Stimulated activated CD4-positive, alpha-beta T cell treated with anti-CD3 and anti-CD28 coated beads, TNF-alpha, amount 100 ng/mL, for 1 hour (primary cell): ENCODE measurements around the gene TOPORS.
"Not testable (repeated sequence)": the region's sequence is repeated elsewhere in the genome, so short reads cannot be mapped to it uniquely, and the experiment has no call there.

ENCODE experiments used
- DNase-seq, 3 donors: peaks; one replicate each; pipeline ENCODE4 v3.0.0-alpha.2; 2020; ENCODE audit warnings: low read depth in 3 of 3, low spot score in 1 of 3

The TOPORS gene

DNA sequence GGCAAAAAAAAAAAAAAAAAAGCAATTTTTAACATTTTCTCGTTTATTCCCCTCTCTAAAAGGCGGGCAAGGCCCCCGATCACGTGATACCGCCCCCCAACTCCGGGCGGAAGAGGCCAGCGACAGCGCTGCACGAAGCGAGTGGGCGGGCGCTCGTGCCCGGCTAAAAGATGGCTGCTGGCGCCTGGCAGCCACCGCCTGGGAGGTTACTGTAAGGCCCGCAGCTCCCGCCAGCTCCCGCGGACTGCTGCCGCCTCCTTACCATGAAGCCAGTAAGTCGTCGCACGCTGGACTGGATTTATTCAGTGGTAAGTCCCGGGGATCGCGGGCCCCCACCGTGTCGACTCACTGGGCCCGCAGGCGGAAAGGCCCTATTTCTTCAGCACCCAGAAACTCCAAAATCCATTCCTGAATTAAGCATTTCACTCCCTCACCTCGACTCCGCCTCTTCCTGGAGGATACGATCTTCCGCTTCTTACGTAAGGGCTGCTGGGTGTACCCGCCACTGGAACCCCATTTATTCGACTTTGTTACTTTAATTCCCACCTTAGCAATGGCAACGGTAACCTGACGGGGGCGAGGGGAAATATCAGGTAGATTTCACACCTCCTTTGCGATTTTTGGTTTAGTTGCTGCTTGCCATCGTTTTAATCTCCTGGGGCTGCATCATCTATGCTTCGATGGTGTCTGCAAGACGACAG is at the start of gene TOPORS, which contains the start of gene SMIM27:
Gene TOPORS, minus strand, starts transcription at position 415 of the 701 bp plus-strand sequence. Its CDS starts 150 bp downstream, at position 265.
Gene SMIM27, plus strand, starts transcription at position 156 of the 701 bp plus-strand sequence. Its CDS starts 108 bp downstream, at position 264.
- peak; percentile 62 to 90 (median 75) for DNase-seq

DNA sequence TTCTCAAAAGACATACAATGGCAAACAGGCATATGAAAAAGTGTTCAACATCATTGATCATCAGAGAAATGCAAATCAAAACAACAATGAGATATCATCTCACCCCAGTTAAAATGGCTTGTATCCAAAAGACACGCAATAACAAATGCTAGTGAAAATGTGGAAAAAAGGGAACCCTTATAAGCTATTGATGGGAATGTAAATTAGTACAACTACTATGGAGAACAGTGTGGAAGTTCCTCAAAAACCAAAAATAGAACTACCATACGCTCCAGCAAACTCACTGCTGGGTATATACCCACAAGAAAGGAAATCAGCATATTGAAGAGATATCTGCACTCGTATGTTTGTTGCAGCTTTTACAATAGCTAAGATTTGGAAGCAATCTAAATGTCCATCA is 46.6 kb upstream of the TOPORS start:
- not testable (repeated sequence) for DNase-seq

DNA sequence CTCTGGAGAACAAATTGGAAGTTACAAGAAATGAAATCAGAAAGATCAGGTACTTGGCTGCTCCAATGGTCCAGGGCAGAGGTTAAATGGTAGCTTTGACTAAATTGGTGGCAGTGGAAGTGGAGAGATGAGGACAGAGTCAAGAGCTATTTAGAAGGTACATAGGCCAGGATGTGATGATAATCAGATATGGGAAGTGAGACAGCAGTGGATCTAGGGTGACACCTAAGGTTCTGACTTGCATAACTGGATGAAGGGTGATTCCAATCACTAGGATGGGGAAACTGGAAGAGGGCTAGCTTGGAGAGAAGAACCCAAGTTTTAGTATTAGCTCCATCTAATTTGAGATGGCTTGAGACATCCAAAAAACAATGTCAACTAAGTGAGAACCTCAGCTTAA is 44.5 kb upstream of the TOPORS start:
- DNase-seq: no peak

DNA sequence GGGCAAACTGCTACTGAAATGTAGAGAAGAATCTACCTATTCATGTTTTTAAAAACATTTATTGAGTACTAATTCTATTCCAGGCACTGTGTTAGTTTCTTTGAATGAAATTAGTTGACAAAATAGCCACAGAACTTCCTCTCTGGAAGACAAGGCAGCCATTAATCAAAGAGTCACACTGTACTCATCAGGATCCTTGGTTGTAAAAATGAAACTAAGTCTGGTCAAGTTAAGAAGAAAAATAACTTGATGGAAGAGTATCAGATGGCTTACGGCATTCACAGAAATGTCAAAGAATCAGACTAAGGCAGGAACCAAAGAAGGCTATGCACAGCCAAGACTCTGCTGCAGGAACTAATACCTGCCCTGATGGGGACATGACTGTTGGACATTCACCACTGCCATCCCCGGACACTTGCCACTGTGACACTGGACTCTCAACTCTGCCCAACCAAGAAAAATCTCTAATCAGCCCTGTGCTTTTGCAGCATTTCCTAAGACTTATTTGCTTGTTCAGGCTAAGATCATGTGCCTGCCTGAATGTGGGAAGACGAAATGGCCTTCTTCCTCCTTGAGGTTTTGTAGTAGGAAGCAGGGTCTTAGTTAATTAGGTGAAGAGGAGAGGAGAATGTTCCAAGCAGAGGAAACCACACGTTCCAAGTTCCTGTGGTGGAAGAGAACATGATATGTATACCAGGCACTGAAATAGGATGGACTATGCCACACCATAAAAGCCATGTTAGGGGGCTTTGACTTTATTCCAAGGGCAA is 43.9 kb upstream of the TOPORS start:
- DNase-seq: no peak

DNA sequence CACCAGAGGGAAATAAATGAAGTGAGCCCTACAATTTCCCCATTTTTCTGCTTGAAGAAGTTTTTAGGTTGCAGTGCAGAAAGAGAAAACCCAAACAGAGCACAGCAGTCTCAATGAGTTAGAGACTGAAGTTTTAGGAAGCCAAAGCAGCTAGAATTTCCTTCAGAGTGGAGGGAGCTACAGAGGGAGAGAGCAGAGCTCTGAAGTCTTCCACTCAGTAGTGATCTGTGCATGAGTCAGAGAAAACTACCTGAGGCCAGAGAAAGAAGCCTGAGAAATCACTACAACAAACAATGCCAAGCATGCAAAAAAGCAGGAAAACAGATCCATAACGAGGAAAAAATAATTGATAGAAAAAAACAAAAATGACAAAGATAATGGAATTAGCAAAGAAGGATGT is 38.5 kb upstream of the TOPORS start:
- DNase-seq: no peak

DNA sequence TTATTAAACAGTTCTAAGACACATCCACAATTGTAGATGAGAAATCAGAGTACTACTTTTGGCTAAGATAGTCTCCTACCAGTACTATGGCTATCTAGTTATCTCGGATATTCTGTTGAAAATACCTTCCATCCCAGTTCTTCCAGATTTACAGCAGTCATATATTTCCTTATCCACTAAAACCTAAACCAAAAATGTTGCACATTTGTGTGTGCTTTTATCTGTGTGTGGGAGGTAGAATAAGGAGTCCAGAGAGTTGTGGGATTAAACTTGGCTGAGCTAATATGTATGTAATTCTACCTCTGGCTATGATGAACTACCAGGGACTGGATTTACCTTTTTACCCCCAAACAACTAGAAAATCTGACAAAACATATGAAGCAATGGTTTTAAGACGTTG is 38.1 kb upstream of the TOPORS start:
- no peak for DNase-seq

DNA sequence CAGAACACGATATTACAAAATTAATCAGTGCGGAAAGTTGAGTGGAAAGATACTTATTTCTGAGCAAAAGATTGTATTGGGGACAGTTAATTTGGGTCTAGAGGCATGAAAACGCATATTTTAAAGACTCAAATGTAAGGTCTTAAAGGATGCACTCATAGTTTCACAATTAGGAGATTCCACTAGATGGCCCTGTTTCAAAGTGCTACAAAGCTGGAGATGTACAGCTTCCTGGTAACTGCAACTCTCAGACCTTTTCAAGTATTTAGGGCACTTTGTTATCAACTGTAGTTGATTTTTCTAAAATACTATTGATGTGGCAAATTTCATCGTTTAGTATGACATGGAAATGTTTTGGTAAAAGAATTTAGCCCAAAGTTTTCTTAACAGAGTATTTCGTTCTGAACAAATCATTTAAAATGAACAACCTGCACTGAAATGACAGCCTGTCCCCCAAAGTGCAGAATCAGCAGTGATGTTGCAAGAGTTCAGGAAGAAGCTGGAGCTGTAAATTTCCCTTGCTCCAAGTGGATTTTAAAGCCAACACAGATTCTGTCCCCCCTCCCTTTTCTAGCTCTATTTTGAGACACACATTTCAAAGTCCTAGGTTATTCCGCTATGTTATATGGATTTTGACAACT is 36.8 kb upstream of the TOPORS start:
- DNase-seq: no peak

DNA sequence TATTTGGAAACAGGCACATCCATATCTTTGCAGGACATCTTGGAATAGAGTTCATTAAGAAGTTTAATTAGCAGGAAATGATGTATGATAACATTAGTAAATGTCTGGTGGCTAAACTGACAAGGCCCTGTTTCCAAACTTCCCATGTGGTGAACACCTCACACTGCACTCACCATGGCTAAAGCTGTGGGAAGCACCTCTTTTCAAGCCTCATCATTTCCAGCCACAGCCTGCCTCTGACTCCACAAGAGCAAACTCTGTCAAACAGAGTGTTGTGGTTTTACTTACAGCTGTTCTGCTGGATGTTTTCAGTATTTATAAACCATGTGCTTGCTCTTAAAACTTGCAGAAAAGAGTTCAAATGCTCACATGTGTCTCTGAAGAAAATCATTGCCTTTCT is 35.5 kb upstream of the TOPORS start:
- no peak for DNase-seq

DNA sequence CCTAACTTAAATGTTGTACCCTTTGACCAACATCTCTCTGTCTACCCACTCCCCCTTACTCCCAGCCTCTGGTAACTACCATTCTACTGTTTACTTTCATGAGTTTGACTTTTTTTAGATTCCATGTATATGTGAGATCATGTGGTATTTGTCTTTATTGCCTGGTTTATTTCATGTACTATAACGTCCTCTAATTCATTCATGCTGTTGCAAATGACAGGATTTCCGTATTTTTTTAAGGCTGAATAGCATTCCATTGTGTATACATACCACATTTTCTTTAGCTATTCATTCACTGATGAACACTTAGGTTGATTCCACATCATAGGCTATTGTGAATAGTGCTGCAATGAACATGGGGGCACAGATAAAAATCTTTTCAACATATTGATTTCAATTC is 32.4 kb upstream of the TOPORS start:
- no peak for DNase-seq

DNA sequence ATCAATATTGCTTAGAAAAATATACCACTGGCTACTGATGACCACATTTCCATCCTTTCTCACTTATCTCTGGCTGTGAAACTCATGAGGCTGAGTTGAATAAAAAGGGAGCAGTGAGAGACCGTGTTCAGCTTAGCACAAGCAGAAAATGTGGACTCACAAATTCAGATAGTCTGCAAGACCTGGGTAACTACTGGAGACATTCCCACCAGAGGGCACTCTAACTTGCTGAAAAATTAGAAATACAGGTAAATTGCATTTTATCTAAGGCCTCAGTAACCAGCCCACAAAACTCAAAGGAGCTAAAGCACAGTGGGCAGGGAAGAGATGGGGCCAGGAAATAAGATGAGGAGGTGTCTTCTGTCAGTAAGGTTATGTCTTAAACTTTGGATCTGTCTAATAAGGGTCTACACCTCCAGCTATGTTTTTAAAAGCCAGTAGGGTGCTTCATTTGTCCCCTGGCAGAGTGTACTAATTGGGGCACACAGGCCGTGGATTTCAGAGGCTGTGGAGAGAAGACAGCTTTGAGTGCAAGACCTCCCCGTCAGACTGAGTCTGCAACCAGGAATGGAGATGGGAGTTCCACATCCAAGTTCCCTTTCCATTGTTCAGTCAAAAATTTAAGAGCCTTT is 29.2 kb upstream of the TOPORS start:
- no peak for DNase-seq

DNA sequence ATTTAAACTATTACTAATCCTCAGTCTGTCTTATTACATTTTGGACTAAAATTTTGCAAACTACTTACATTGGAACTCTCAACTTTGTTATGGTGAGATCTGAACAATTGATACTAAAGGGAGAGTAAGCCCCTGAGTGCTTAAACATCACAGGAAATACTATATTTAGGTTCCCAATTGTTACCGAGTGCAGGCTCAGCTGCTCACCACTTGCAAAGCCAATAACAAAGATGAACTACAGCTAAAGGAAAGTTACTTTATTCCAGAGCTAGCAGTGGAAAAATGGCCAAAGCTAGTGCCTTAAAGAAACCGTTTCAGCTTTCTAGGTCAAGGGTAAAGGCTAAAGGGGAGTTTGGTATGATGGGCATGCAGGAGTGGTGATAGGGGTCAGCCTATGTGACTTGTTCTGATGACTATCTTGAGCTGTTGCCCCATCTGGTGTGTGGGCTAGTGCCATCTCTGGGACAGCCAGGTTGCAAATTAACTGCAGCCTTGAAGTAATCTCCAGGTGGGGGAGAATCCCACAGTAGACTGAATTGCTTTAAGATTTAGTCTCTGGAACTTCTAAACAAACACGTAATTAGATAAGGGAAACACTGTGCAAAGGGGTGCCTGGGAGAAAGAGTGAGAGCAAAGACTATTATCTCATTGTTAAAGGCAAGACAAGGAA is 28.4 kb upstream of the TOPORS start:
- DNase-seq: no peak

DNA sequence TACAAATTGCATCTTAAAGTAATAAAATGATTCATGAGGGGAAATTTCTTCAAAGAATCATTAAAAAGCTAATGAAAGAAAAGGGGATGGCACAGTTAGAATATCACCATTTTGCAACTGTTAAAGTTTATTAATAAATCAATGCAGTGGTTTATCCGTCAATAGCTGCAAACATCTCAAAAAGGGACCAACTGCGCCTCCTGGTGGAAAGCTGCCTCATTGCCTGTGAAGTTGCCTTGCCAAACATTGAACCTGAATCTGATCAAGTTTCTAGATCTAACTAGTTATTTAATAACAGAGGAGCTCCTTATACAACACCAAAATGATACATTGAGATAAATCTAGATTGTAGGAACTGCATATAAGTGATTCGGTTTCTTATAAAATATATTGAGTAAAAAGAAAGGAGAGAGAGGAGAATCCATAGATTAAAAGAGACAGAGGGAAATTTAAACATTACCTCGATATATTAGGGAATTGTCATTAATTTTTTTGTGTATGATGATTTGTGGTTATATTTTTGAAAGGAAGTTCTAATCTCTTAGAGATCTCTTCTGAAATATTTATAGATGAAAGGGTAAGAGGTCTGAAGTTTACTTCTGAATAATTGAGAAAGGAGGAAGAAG is 27.4 kb upstream of the TOPORS start:
- DNase-seq: peak; percentile 40 to 77 (median 58)

DNA sequence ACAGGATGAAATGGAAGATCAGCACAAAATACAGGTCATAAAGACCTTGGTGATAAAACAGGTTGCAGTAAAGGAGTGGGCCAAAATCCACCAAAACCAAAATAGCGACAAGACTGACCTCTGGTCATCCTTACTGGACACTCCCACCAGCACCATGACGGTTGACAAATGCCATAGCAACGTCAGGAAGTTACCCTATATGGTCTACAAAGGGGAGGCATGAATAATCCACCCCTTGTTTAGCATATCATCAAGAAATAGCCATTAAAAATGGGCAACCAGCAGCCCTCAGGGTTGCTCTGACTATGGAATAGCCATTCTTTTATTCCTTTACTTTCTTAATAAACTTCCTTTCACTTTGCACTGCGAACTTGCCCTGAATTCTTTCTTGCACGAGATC is 26.6 kb upstream of the TOPORS start:
- DNase-seq: no peak

DNA sequence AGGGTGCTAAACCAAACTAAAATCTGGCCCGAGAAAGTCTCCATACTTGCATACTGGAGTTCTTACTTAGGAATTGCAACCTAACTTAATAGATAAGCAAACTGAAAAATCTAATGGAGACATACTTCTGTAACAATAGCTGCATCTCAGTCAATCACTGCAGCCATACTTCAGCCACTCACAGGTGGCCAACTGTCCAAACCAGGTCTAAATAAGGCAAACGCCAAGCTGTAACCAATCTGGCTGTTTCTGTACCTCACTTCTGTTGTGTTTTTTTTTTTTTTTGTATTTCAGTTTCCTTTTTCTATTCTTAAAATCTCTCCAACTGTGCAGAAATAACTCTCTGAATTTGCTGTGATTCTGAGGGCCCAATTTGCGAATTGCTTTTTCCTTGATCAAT is 24.9 kb upstream of the TOPORS start:
- no peak for DNase-seq

DNA sequence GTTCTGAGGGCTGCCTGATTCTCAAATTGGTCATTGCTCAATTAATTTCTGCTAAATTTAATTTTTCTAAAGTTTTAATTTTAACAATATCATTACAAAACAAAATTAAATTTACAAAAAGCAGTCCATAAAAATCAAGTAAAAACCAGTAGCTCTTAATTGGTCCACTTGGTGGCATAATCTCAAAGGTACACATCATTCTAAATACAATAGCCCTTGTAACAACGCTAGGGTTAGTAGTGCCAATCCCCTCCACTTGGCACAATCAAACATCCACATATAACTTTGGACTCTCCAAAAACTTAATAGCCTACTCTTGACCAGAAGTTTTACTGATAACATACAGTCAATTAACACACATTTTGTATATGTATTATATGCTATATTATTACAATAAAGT is 22.5 kb upstream of the TOPORS start:
- no peak for DNase-seq

DNA sequence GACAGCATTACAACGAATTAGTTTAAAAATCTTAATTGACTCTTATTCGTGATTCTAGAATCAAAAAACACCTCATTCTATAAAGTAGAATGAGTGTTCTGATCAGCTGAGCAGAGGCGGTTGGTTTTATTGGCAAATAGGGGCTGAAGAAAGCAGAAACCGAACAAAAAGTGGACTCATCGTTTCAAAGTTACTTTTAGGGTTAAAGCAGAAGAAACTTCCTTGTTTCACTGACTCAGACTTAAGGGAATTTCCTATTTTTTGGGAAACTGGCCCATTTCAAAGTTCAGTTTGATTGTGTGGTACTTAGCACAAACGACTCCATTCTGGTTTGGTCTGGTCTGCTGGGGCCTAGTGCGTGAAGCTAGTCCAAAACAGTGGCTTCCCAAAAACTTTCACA is 21.4 kb upstream of the TOPORS start:
- DNase-seq: no peak

DNA sequence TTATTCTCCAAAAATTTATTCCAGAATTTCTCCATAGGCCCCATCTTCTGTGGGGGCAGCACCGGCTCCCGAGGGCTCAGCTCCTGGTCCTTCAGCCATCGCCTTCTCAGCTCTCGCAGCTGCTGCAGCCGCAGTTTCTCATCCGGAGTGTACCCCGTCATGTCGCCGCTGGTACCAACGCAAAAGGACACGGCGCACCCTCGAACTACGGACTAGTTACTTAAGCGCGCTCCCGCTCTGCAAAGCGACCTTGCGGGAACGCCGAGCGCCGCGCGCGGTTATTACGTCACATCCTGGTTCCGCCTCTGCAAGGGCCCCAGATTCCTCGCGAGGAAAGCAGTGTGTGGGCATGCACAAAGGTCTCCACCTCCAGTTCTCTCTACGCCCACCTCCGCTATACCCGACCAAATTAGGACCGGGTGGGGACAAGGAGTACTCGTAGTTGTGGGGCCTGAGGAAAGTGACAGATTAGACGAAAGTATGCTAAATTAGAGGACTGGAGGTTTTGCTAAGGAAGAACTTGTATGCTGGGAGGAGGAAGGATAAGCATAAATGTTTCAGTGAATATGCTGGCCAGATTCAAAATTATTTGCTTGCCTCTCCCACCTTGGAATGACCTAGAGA is 20.6 kb upstream of the TOPORS start, which contains the start of gene NDUFB6:
Gene NDUFB6, minus strand, starts transcription at position 260 of the 624 bp plus-strand sequence. Its CDS starts 99 bp downstream, at position 161.
- DNase-seq: peak; percentile 81 to 93 (median 88)

DNA sequence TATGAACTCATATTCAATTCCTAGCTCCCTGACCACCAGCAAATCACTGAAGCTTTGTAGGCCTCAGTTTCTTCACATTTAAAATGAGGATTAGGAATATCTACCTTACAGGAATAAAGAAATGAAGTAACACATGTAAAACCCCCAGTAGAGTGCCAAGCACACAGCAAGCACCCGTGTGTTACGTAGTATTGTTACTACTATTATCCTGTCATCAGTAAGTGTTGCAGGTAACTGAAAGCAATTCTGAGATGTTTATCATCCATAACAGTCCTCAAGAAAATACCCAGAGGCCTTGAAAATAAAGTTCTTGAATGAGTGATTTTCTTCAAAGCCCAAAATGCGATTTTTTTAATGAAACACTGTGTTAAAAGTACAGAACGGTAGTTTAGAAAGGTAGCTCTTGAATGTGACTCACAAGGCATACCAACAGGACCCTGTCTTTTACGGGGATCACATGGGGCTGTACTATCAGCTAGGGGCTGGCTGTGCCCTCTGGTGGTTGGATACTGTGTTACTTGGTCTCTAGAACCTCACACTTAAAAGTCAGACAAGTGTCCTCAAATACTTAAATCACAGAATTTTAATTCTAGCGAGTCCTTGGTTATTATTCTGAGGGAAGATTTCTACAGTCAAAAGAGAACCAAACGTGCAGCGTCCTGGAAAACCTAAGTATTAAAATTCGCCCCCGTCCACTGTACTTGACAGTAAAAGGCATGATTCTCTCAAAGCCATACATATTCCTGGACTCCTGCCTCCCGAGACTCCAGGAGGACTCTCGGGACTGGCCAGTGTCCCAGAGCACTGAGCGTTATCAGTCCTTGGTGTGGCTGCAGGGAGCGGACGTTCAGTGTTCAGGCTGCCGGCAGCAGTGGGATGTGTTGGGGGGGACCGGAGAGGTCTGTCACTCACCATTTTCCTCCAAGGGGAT is 19.8 kb upstream of the TOPORS start:
- DNase-seq: peak; percentile 45 to 51 (median 47)

DNA sequence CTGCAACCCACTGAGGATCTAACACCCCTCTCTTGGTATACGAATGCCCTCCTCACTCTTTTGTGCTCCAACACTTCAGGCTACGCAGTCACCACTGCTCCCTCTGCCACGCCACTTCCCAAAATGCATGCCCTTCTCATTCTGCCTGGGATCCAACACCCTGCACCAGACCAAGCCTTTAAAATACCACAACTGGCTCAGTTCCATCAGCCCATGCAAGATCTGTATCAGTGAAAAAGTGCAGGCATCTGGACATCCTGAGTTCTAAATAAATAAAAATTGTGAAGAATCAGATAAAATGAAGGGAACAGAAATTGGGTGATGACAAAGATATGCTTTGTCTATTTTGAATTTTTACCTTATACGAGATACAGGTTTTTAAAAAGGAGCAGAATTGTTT is 17.9 kb upstream of the TOPORS start:
- DNase-seq: no peak
